Aorta (tissue), 5 donors: ENCODE data around the gene ACHE. TPM values are rescaled to one million over a fixed set of nuclear protein-coding genes. Genes with fewer than 3 reads are reported as not detected.

Experiments
- ATAC-seq: fragments of 200-7000 bp; cut with Tn5 transposase; one replicate; pipeline ENCODE4 v1.9.1; 2022; ENCODE audit warnings: moderate library complexity; ENCODE audit not compliant: low FRiP score
- DNase-seq, 2 donors: peaks; one replicate each; pipeline ENCODE4 v3.0.0-alpha.2; 2020
- H3K27ac ChIP-seq, 2 donors: one replicate each; pipeline ENCODE4 v1.5.1; 2013; ENCODE audit warnings: low read length in 2 of 2, mild to moderate bottlenecking in 2 of 2, moderate library complexity in 2 of 2, control low read depth in 1 of 2, inconsistent platforms in 1 of 2, low read depth in 1 of 2
- H3K27me3 ChIP-seq, 2 donors: one replicate each; pipeline ENCODE4 v1.6.1; 2013; ENCODE audit warnings: control low read depth in 1 of 2, low read length in 1 of 2, mild to moderate bottlenecking in 1 of 2, moderate library complexity in 1 of 2; ENCODE audit not compliant: insufficient read depth in 2 of 2, control insufficient read depth in 1 of 2
- H3K36me3 ChIP-seq, 2 donors: one replicate each; pipeline ENCODE4 v1.6.1; 2013; ENCODE audit warnings: control low read depth in 1 of 2, low read length in 1 of 2, mild to moderate bottlenecking in 1 of 2; ENCODE audit not compliant: insufficient read depth in 2 of 2, control insufficient read depth in 1 of 2
- H3K4me1 ChIP-seq, 2 donors: one replicate each; pipeline ENCODE4 v1.6.1; 2013; ENCODE audit warnings: low read length in 2 of 2, control low read depth in 1 of 2, mild to moderate bottlenecking in 1 of 2, moderate library complexity in 1 of 2; ENCODE audit not compliant: insufficient read depth in 2 of 2, control insufficient read depth in 1 of 2
- H3K4me3 ChIP-seq, 2 donors: one replicate each; pipeline ENCODE4 v1.5.1; 2013; ENCODE audit warnings: low read length in 2 of 2, control low read depth in 1 of 2, mild to moderate bottlenecking in 1 of 2
- H3K9me3 ChIP-seq: one replicate; pipeline ENCODE4 v1.6.1; 2013; ENCODE audit warnings: mild to moderate bottlenecking, low read length; ENCODE audit not compliant: control insufficient read depth
- WGBS, 2 donors: extraction: QIAGEN DNeasy Blood & Tissue Kit; methylation state at CpG; one replicate each; pipeline ENCODE4 v1.1.7; 2013; 5-methylcytosine and 5-hydroxymethylcytosine counted together
- intact Hi-C, 2 donors: fragments of 100-400 bp; cut with DNase I; formaldehyde crosslinking; loops; one replicate each; pipeline versions ENCODE4 v1.14.2 to v1.15.0; 2022
- polyA plus RNA-seq, 2 donors: library from polyadenylated mRNA; stranded (reverse); fragments of 200-250 nt; gene quantifications; one replicate each; pipeline ENCODE4 v1.2.3, GENCODE V29; 2013
- total RNA-seq, 2 donors: library from RNA; stranded (reverse); fragmentation: NEBNext Ultra II Directional; extraction: Animal tissue kit (Norgen Biotek cat#: 25700); gene quantifications; one replicate each; pipeline ENCODE4 v1.2.1, GENCODE V29; 2021
- donor health status: healthy with polysubstance abuse.
- donor health status: Bipolar disorder and iron deficiency.
- donor health status: DM: no; HTN: no; CAD: no.
- donor health status: DM: no; HTN: no; CAD: no.
- donor health status: DM: yes; HTN: yes; CAD: no.

ACHE gene
- total and polyA plus RNA-seq, 4 donors: 1.0 to 2.6 (median 1.6) TPM

DNA sequence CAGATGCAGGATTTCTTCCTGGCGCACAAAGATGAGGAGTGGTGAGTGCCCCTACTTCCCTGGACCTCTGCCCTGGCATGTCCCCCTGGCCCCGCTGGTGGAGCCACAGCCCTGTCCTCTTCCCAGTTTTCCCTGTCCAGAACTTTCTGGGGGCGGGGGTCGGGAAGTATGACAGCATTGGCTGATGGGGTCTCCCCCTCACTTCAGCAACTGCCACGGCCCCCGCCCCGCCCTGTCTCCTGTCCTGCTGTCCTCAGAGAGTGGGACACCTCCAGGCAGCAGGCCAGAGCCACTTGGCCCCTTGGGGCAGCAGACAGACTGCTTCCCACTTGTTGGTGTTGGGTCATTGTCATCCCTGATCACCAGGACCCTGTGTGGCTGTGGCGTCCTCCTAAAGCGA, 13.5 kb downstream of the ACHE start:
- Histone ChIP-seq H3K36me3 (peaks cover 2 to 14% of the 10 kb centered on the region in 2 donors), H3K4me1 (no peaks in the 10 kb centered on the region)

DNA sequence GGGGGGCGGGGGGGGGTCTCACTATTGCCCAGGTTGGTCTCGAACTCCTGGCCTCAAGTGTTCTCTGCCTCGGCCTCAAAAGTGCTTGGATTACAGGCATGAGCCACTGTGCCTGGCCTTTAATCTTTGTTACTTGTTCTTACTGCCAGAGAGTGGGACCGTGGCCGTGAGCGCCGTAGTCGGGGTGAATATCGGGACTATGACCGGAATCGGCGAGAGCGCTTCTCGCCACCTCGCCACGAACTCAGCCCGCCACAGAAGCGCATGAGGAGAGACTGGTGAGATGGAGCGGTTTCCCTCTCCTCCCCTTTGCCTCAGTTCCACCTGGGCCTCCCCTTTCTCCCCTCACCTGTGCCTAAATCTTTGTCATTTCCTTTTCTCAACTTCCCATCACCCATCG, 14.6 kb downstream of the ACHE start:
- intact Hi-C loops: no loop called here
- peaks cover 2 to 8% of the 10 kb centered on the region in 2 donors for H3K36me3 ChIP-seq
- no peak for DNase-seq
- ATAC-seq: no peak
- no peaks in the 10 kb centered on the region for H3K27me3 ChIP-seq
- H3K4me3 ChIP-seq: no peak overlapping the region
- H3K9me3 ChIP-seq: no peaks in the 10 kb centered on the region
- H3K27ac ChIP-seq: no peak overlapping the region
- no peaks in the 10 kb centered on the region for H3K4me1 ChIP-seq
- WGBS, 2 donors: 91 to 94% methylated on average over 15 to 20 of the region's 20 CpGs

More for the DNA sequence above, 13.5 kb downstream of the ACHE start:
- no peaks in the 10 kb centered on the region for H3K27me3 ChIP-seq
- WGBS, 2 donors: 85 to 88% methylated on average over 9 of the region's 9 CpGs
- no peaks in the 10 kb centered on the region for H3K9me3 ChIP-seq
- intact Hi-C loops: no loop called here
- ATAC-seq (no peak), DNase-seq (no peak)
- no peak overlapping the region for H3K4me3 ChIP-seq
- H3K27ac ChIP-seq: no peak overlapping the region

DNA sequence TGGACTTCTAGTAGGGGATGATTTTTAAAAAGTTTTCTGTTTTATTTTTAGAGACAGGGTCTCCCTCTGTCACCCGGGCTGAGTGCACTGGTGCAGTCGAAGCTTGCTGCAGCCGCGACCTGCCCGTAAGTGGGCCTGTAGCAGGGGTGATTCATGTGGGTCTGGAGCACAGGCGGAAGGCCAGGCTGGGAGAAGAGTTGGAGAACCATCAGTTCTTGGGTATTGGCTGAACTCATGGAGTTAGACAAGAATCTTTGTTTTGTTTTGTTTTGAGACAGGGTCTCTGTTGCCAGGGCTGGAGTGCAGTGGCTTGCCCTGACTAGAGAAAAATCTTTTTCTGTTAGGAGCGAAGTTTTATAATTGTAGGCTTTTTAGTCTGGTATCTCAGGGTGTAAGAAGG, 15.0 kb downstream of the ACHE start:
- no peaks in the 10 kb centered on the region for H3K9me3 ChIP-seq
- WGBS, 2 donors: 87% methylated on average over 7 of the region's 7 CpGs
- intact Hi-C loops: no loop called here
- ATAC-seq: no peak
- DNase-seq: no peak
- H3K27ac ChIP-seq: no peak overlapping the region
- no peaks in the 10 kb centered on the region for H3K27me3 ChIP-seq
- no peak overlapping the region for H3K4me3 ChIP-seq
- H3K4me1 ChIP-seq: no peaks in the 10 kb centered on the region
- H3K36me3 ChIP-seq: peaks cover 2 to 3% of the 10 kb centered on the region in 2 donors

DNA sequence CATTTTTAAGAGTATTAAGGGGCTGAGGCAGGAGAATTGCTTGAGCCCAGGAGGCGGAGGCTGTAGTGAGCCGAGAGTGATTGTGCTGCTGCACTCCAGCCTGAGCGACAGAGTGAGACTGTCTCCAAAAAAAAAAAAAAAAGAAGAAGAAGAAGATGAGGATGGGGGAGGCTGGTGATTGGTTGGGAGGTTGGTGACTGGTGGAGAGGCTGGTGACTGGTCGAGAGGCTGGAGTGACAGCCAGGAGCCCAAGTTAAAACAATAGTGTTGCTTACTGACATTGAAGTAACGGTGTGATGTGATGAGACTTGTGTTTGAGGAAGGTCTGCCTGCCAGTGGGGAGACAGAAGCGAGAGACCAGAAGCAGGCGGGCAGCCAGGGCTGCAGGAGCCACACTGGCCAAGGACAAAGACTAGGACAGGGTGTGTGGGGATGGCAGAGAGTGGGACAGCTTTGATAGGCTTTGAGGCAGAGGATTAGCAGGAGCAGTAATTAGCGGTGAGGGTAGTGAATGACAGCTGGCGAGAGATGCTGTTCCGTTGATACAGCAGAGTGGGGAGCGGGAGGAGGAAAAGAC, 15.9 kb downstream of the ACHE start:
- intact Hi-C loops: no loop called here
- Histone ChIP-seq H3K4me3 (no peak overlapping the region), H3K36me3 (peaks cover 0 to 2% of the 10 kb centered on the region in 2 donors), H3K27ac (no peak overlapping the region), H3K9me3 (no peaks in the 10 kb centered on the region), H3K27me3 (no peaks in the 10 kb centered on the region), H3K4me1 (no peaks in the 10 kb centered on the region)
- no peak for DNase-seq
- 79 to 86% methylated on average over 11 of the region's 11 CpGs for WGBS, 2 donors
- no peak for ATAC-seq

DNA sequence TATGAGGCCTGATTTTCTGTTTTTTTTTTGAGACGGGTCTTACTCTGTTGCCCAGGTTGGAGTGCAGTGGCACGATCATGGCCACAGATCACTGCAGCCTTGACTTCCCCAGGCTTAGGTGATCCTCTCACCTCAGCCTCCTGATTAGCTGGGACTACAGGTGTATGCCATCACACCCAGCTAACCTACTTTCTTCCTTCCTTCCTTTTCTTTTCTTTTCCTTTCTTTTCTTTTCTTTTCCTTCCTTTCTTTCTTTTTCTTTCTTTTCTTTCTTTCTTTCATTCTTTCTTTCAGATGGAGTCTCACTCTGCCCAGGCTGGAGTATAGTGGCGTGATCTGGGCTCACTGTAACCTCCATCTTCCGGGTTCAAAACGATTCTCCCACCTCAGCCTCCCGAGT, 17.0 kb downstream of the ACHE start:
- no peak for DNase-seq
- Histone ChIP-seq H3K27ac (no peak overlapping the region), H3K27me3 (no peaks in the 10 kb centered on the region), H3K4me3 (no peak overlapping the region), H3K9me3 (no peaks in the 10 kb centered on the region), H3K36me3 (no peaks in the 10 kb centered on the region), H3K4me1 (no peaks in the 10 kb centered on the region)
- ATAC-seq: no peak
- 66 to 69% methylated on average over 6 of the region's 6 CpGs for WGBS, 2 donors
- intact Hi-C loops: no loop called here

DNA sequence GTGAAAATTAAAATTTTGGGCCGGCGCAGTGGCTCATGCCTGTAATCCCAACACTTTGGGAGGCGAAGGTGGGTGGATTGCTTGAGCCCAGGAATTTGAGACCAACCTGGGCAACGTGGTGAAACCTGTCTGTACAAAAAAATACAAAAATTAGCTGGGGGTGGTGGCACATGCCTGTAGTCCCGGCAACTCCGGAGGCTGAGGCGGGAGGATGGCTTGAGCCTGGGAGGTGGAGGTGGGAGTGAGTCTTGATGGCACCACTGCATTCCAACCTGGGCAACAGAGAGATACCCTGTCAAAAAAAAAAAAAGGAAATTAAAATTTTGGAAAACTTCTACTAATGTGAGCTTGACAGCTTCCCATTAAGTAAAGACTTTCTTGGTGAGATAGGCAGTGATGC, 17.7 kb downstream of the ACHE start:
- ATAC-seq (no peak), DNase-seq (no peak)
- H3K9me3 ChIP-seq: no peaks in the 10 kb centered on the region
- H3K36me3 ChIP-seq: no peaks in the 10 kb centered on the region
- H3K27ac ChIP-seq: no peak overlapping the region
- no peaks in the 10 kb centered on the region for H3K4me1 ChIP-seq
- H3K27me3 ChIP-seq: no peaks in the 10 kb centered on the region
- no peak overlapping the region for H3K4me3 ChIP-seq
- intact Hi-C loops: no loop called here
- WGBS, 2 donors: 71 to 79% methylated on average over 7 of the region's 7 CpGs

DNA sequence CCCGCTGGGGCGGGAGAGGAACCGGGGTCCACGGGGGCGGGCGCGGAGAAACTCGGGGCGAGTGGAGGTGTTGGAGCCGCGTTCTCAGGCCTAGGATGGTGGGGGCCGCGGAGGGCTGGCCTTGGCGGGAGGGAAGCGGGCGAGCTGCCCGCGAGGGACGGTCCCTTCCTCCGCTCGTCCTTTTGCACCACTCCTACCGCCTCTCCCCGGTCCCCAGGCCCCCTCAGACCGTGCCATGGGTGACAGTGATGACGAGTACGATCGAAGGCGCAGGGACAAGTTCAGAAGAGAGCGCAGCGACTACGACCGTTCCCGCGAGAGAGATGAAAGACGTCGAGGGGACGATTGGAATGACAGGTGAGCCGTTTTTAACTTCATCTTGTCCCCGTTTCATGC, 20.3 kb downstream of the ACHE start:
- intact Hi-C loops: no loop called here
- H3K27me3 ChIP-seq: no peaks in the 10 kb centered on the region
- H3K9me3 ChIP-seq: no peaks in the 10 kb centered on the region
- H3K36me3 ChIP-seq: no peaks in the 10 kb centered on the region
- peak overlapping the region; percentile 64 to 87 for H3K4me3 ChIP-seq
- ATAC-seq: peak; percentile 61
- H3K27ac ChIP-seq: peak overlapping the region; percentile 72 to 82
- DNase-seq: no peak
- no peaks in the 10 kb centered on the region for H3K4me1 ChIP-seq
- WGBS, 2 donors: 0 to 1% methylated on average over 38 to 39 of the region's 39 CpGs

DNA sequence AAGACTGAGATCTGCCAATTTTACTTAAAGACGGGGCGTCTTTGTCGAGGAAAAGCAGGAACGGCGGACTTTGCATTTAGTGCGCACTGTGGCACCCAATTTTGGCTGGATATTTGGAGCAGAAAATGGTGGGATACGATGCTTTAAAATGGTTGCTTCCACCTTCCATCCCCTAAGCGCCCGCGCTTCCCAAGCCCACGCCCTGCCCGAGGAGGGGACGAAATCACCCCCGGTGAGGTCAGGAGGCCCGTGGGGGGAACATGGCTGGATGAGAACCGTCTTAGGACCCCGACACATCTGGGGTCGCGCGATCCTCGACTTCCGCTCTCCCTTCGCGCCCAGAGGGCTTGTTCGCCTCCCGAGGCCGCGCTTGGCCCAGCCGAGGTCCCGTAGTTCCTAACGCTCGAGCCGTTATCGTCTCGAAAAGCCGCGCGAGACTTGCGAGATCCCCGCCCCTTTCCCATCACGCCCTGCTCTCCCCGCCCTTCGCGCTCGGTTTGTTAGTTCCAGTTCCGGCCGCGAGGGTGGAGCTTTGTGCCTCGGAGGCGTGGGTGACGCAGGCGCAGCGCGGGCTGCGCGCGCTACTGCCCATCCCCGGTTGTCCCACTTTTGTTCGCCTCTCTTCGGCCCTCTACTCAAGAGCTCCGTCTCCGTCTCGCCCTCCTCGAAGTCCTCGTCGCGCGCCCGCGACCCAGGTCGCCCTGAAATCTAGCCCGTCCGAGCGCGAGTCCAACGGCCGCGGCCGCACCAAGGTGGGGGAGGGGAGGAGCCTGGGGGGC, 20.9 kb downstream of the ACHE start, which contains the start of gene SRRT:
TSS of gene SRRT (plus strand) at position 527 of the 779 bp plus-strand sequence. CDS start 488 bp downstream, outside the sequence.
- intact Hi-C loops: no loop called here
- peak within 1 kb of the TSS; percentile 64 to 87 for H3K4me3 ChIP-seq
- WGBS, 2 donors: 2 to 3% methylated on average over 66 to 79 of the region's 79 CpGs
- no peaks in the 10 kb centered on the region for H3K27me3 ChIP-seq
- H3K4me1 ChIP-seq: no peaks in the 10 kb centered on the region
- ATAC-seq (peak; percentile 98), DNase-seq (peak; percentile 99 to 100)
- peak within 1 kb of the TSS; percentile 72 to 95 for H3K27ac ChIP-seq
- H3K36me3 ChIP-seq: no peaks in the 10 kb centered on the region
- H3K9me3 ChIP-seq: no peaks in the 10 kb centered on the region

DNA sequence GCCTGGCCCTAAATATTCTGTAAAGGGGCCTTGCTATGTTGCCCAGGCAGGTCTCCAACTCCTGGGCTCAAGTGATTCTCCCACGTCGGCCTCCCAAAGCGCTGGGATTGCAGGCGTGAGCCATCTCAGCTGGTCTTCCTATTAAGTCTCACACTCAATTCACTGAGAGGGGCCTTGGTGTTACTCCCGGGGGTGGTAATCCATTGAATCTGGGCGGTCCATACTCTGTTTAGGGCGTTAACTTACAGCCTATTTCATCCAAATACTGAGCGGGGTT, 21.4 kb downstream of the ACHE start:
- no peak for ATAC-seq
- Histone ChIP-seq H3K9me3 (no peaks in the 10 kb centered on the region), H3K4me3 (peak overlapping the region in 1 of 2 donors; percentile 3), H3K27ac (peak overlapping the region; percentile 10 to 95), H3K36me3 (no peaks in the 10 kb centered on the region), H3K27me3 (no peaks in the 10 kb centered on the region), H3K4me1 (no peaks in the 10 kb centered on the region)
- DNase-seq: no peak
- 56 to 66% methylated on average over 8 of the region's 8 CpGs for WGBS, 2 donors
- intact Hi-C loops: no loop called here
